Neural progenitor cell (in vitro differentiated cells): ENCODE data around the gene LGI4. TPM values are rescaled to one million over a fixed set of nuclear protein-coding genes. Genes with fewer than 3 reads are reported as not detected.

Experiments
- DNase-seq: peaks from one replicate; pipeline ENCODE4 v3.0.0-alpha.2; 2016; ENCODE audit warnings: low spot score
- H2AFZ ChIP-seq: fragments of 200-600 bp; sonication (generic); replicated peaks from 2 replicates; pipeline ENCODE4 v1.6.1; 2016; ENCODE audit warnings: antibody characterized with exemption
- H3F3A ChIP-seq: fragments of 200-600 bp; sonication (generic); 2 replicates; pipeline ENCODE4 v1.6.1; 2016; ENCODE audit warnings: antibody characterized with exemption, low read depth
- H3K27ac ChIP-seq: fragments of 200-600 bp; sonication (generic); 2 replicates; pipeline ENCODE4 v1.5.1; 2016; ENCODE audit warnings: mild to moderate bottlenecking
- H3K27me3 ChIP-seq: fragments of 200-600 bp; sonication (generic); 2 replicates; pipeline ENCODE4 v1.6.1; 2016; ENCODE audit warnings: mild to moderate bottlenecking, moderate library complexity
- H3K36me3 ChIP-seq: fragments of 200-600 bp; sonication (generic); 2 replicates; pipeline ENCODE4 v1.5.1; 2016
- H3K4me1 ChIP-seq: fragments of 200-600 bp; sonication (generic); 2 replicates; pipeline ENCODE4 v1.6.1; 2016; ENCODE audit warnings: mixed run types
- H3K4me2 ChIP-seq: fragments of 200-600 bp; sonication (generic); 2 replicates; pipeline ENCODE4 v1.6.1; 2016
- H3K4me3 ChIP-seq: fragments of 200-600 bp; sonication (generic); 2 replicates; pipeline ENCODE4 v1.5.1; 2016
- H3K79me2 ChIP-seq: fragments of 200-600 bp; sonication (generic); 2 replicates; pipeline ENCODE4 v1.6.1; 2016; ENCODE audit warnings: low read depth
- H3K9ac ChIP-seq: fragments of 200-600 bp; sonication (generic); 2 replicates; pipeline ENCODE4 v1.6.1; 2016
- H3K9me3 ChIP-seq: fragments of 200-600 bp; sonication (generic); 2 replicates; pipeline ENCODE4 v1.5.1; 2016; ENCODE audit warnings: low read depth
- H4K20me1 ChIP-seq: fragments of 200-600 bp; sonication (generic); 2 replicates; pipeline ENCODE4 v1.6.1; 2016; ENCODE audit warnings: low read depth
- H3K27ac Mint-ChIP-seq: 3 replicates; pipeline ENCODE4 v1.8.0; 2021; ENCODE audit warnings: mixed read lengths
- H3K27me3 Mint-ChIP-seq: 2 replicates; pipeline ENCODE4 v1.8.0; 2022; ENCODE audit warnings: low read depth, mild to moderate bottlenecking, inconsistent platforms, moderate library complexity, mixed read lengths; ENCODE audit not compliant: insufficient read depth
- H3K36me3 Mint-ChIP-seq: 3 replicates; pipeline ENCODE4 v1.8.0; 2021; ENCODE audit warnings: mixed read lengths
- H3K4me1 Mint-ChIP-seq: 3 replicates; pipeline ENCODE4 v1.8.0; 2021; ENCODE audit warnings: mixed read lengths
- H3K4me3 Mint-ChIP-seq: 3 replicates; pipeline ENCODE4 v1.8.0; 2021; ENCODE audit warnings: mild to moderate bottlenecking, moderate library complexity, mixed read lengths
- H3K9me3 Mint-ChIP-seq: 3 replicates; pipeline ENCODE4 v1.8.0; 2020; ENCODE audit warnings: mixed read lengths
- EZH2 ChIP-seq: fragments of 200-600 bp; sonication (generic); IDR thresholded peaks from 2 replicates; pipeline ENCODE4 v1.6.1; 2017; ENCODE audit warnings: antibody characterized with exemption, mild to moderate bottlenecking, moderate library complexity
- EZH2phosphoT487 ChIP-seq: fragments of 200-600 bp; sonication (generic); IDR thresholded peaks from 2 replicates; pipeline ENCODE4 v1.6.1; 2017; ENCODE audit warnings: antibody characterized with exemption
- total RNA-seq: library from RNA; depleted of rRNA; stranded (reverse); fragments of >200 nt; gene quantifications from 2 replicates; pipeline ENCODE4 v1.2.3, GENCODE V29; 2015; ENCODE audit warnings: low replicate concordance
- TF ChIP-seq, protein P1 (sequence below): fragments of 200-600 bp; sonication (generic); IDR thresholded peaks from 2 replicates; pipeline ENCODE4 v1.5.1; 2017; ENCODE audit warnings: antibody characterized with exemption, mild to moderate bottlenecking

LGI4 gene
- total RNA-seq, result 0.81 TPM in 1 of 2 replicates, not detected in the other

DNA sequence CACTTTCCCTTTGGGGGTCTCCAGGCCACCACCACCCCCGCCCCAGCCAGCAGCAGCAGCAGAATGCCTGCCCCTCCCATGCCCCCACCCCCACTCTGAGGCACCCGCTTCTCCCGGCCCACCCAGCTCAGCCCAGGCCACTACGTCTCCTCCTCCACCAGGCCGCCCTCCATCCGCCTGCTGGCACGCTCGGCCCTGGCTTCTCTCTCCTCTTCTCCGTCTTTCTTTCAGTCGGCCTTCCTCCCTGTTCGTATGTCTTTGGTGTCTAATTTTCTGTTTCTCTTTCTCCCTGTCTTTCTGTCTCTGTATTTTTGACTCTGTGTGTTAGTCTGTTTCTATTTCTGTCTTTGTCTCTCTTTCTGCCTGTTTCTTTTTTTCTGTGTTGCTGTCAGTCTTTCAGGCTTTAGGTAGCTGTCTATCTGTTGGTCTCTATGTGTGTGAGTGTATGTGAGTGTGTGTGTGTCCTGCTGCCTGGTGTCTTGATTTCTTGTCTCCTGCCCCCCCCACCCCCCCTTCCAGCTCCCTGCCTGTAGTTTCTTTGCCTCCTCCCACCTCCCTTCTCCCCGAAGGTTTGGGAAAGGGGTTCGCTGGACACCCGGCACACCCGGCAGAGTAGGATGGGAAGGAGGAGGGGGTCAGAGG lies at the start of gene LGI4:
LGI4 (minus strand) TSS at position 459 of the 642 bp plus-strand sequence; CDS start at position 80, 379 bp downstream.
- Histone ChIP-seq H3K4me1 (peaks cover 21% of the 10 kb centered on the region), H3K36me3 (no peaks in the 10 kb centered on the region), H3K4me3 (peak within 1 kb of the TSS; percentile 33), H3K9me3 (no peaks in the 10 kb centered on the region), H3K27ac (no peak within 1 kb of the TSS), H3K79me2 (no peaks in the 10 kb centered on the region), H3K4me2 (peak within 1 kb of the TSS; percentile 77), H3K27me3 (no peaks in the 10 kb centered on the region), H3F3A (peaks cover 5% of the 10 kb centered on the region), H2AFZ (peak within 1 kb of the TSS; percentile 88), H3K9ac (no peak within 1 kb of the TSS), H4K20me1 (no peaks in the 10 kb centered on the region)
- Mint-ChIP-seq H3K36me3 (no peaks in the 10 kb centered on the region), H3K27me3 (peaks cover 13% of the 10 kb centered on the region), H3K4me1 (peaks cover 31% of the 10 kb centered on the region), H3K9me3 (peaks cover 8% of the 10 kb centered on the region), H3K27ac (peak within 1 kb of the TSS; percentile 74), H3K4me3 (peak within 1 kb of the TSS; percentile 31)
- no peak for TF ChIP-seq EZH2
- TF ChIP-seq, protein P1, sequence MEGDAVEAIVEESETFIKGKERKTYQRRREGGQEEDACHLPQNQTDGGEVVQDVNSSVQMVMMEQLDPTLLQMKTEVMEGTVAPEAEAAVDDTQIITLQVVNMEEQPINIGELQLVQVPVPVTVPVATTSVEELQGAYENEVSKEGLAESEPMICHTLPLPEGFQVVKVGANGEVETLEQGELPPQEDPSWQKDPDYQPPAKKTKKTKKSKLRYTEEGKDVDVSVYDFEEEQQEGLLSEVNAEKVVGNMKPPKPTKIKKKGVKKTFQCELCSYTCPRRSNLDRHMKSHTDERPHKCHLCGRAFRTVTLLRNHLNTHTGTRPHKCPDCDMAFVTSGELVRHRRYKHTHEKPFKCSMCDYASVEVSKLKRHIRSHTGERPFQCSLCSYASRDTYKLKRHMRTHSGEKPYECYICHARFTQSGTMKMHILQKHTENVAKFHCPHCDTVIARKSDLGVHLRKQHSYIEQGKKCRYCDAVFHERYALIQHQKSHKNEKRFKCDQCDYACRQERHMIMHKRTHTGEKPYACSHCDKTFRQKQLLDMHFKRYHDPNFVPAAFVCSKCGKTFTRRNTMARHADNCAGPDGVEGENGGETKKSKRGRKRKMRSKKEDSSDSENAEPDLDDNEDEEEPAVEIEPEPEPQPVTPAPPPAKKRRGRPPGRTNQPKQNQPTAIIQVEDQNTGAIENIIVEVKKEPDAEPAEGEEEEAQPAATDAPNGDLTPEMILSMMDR, result no peak
- TF ChIP-seq EZH2phosphoT487, result no peak
- DNase-seq, result peak; percentile 16

DNA sequence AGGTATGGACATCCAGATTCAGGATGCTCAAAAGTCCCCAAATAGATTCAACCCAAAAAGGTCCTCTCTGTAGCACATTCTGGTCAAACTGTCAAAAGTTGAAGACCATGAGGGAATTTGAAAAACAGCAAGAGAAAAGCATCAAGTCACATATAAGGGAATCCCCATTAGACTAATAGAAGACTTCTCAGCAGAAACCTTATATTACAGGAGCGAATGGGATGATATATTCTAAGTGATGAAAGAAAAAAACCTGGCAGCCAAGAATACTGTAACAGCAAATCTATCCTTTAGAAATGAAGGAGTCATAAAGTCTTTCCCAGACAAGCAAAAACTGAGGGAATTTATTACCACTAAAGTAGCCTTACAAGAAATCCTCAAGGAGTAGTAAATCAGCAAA lies 49.4 kb upstream of the LGI4 start:
- Mint-ChIP-seq H3K9me3 (peaks cover 7% of the 10 kb centered on the region), H3K27me3 (peaks cover 4% of the 10 kb centered on the region), H3K4me3 (no peak overlapping the region), H3K36me3 (no peaks in the 10 kb centered on the region), H3K27ac (no peak overlapping the region), H3K4me1 (no peaks in the 10 kb centered on the region)
- H2AFZ ChIP-seq, result no peak overlapping the region
- H3K4me3 ChIP-seq, result no peak overlapping the region
- no peak for DNase-seq
- H3K27me3 ChIP-seq, result no peaks in the 10 kb centered on the region
- H3F3A ChIP-seq, result no peaks in the 10 kb centered on the region
- H4K20me1 ChIP-seq, result no peaks in the 10 kb centered on the region
- no peaks in the 10 kb centered on the region for H3K36me3 ChIP-seq
- no peak overlapping the region for H3K4me2 ChIP-seq
- no peak overlapping the region for H3K9ac ChIP-seq
- no peaks in the 10 kb centered on the region for H3K4me1 ChIP-seq
- TF ChIP-seq, protein P1, result no peak
- TF ChIP-seq EZH2phosphoT487, result no peak
- TF ChIP-seq EZH2, result no peak
- no peak overlapping the region for H3K27ac ChIP-seq
- H3K9me3 ChIP-seq, result no peaks in the 10 kb centered on the region
- H3K79me2 ChIP-seq, result no peaks in the 10 kb centered on the region

DNA sequence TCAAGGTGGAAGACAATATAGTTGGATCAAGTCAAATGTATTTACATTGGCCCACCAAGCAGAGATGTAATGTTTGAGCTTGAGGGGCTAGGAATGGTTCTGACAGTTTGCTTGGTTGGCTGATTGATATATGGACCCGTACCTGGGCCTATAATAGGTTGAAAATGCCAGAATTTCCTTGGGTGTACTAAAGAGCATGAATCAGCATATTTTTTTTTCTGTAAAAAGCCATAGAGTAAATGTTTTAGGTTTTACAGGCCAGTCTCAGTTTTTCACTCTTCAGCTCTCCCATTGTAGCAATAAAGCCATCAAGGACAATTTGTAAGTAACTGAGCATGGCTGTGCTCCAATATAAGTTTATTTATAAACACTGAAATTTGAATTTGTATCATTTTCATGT lies 46.5 kb upstream of the LGI4 start:
- no peaks in the 10 kb centered on the region for H3K4me1 ChIP-seq
- Mint-ChIP-seq H3K4me1 (no peaks in the 10 kb centered on the region), H3K36me3 (no peaks in the 10 kb centered on the region), H3K27ac (no peak overlapping the region), H3K27me3 (peaks cover 8% of the 10 kb centered on the region), H3K9me3 (peaks cover 12% of the 10 kb centered on the region), H3K4me3 (no peak overlapping the region)
- H3K9ac ChIP-seq, result no peak overlapping the region
- no peaks in the 10 kb centered on the region for H3F3A ChIP-seq
- no peaks in the 10 kb centered on the region for H3K27me3 ChIP-seq
- H3K79me2 ChIP-seq, result no peaks in the 10 kb centered on the region
- H3K4me2 ChIP-seq, result no peak overlapping the region
- no peaks in the 10 kb centered on the region for H3K36me3 ChIP-seq
- TF ChIP-seq, protein P1, result no peak
- TF ChIP-seq EZH2phosphoT487 (no peak), EZH2 (no peak)
- no peak overlapping the region for H3K4me3 ChIP-seq
- no peak for DNase-seq
- no peaks in the 10 kb centered on the region for H4K20me1 ChIP-seq
- H3K27ac ChIP-seq, result no peak overlapping the region
- H3K9me3 ChIP-seq, result no peaks in the 10 kb centered on the region
- H2AFZ ChIP-seq, result no peak overlapping the region
